ENCODE measurements around the gene ALG3. TPM values are rescaled to one million over a fixed set of nuclear protein-coding genes. Genes with fewer than 3 reads are reported as not detected.

Gene ALG3
- total and polyA plus RNA-seq, 2 donors (not counting 3 experiments of a cell fraction or from before 2014, with no cell fraction given) = 42.9 to 99.9 TPM

DNA sequence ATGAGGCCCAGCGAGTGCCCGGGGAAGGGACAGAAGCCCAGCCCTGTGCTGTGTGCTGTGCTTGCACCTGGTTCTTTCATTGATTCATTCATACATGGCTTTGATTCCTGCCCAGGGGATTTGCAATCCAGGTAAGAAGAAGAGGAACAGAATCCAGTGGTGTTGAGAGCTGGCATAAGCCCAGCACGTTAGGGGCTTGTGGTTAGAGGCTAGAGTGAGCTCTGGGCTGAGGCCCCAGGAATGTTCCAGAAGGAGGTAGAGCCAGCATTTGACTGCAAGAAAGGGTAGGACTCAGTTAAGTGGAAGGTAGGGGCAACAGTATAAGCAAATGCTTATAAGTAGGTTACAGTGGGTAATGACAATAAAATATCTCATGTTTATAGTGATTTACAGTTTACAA, 17.1 kb downstream of the ALG3 start:
- ChIA-PET POLR2A (interaction anchor here (0.6 kb wide), 1 partner anchor 27 kb away, joined by 4 read pairs; no protein-coding TSS in a partner anchor), CTCF (no interaction called here)

More for the DNA sequence above, 17.1 kb downstream of the ALG3 start:
- peaks cover 4% of the 10 kb centered on the region for H3K4me1 ChIP-seq (ENCODE audit: control insufficient read depth, extremely low read depth, insufficient read depth, low read length)
- no TSS peak for BruUV-seq (replicated peaks)
- no peak overlapping the region for H2AFZ ChIP-seq (ENCODE audit: low read depth, low read length)
- H3K9me1 ChIP-seq (replicated peaks; ENCODE audit: control insufficient read depth, extremely low read depth, insufficient read depth, low read length) = no peaks in the 10 kb centered on the region
- dilution Hi-C loops (cut with MboI; ENCODE audit: extremely low pct_ligation_motif_present, low sequenced_read_pairs) (no loop called here), intact Hi-C loops (cut with micrococcal nuclease) (no loop called here)
- FAIRE-seq (no peak), DNase-seq (ENCODE audit: low read depth, low spot score) (no peak)
- H3K4me3 ChIP-seq (replicated peaks in 1 of 3; ENCODE audit: insufficient read depth in 1 of 3, low read depth in 1 of 3, low read length in 3 of 3) = no peak overlapping the region
- no peaks in the 10 kb centered on the region for H3K9me3 ChIP-seq (replicated peaks; ENCODE audit: control insufficient read depth, insufficient read depth, low read length)
- H3K9ac ChIP-seq (replicated peaks; ENCODE audit: extremely low read depth, insufficient read depth, low read length) = no peak overlapping the region
- H3K79me2 ChIP-seq (ENCODE audit: control insufficient read depth, insufficient read depth, low read length) = no peaks in the 10 kb centered on the region
- no peak overlapping the region for H3K27ac ChIP-seq (ENCODE audit: insufficient read depth, low read depth, low read length)
- H3K4me2 ChIP-seq (ENCODE audit: insufficient read depth, low read length) = no peak overlapping the region
- H3K27me3 ChIP-seq (ENCODE audit: control insufficient read depth in 2 of 2, insufficient read depth in 2 of 2, low read length in 2 of 2) = peaks cover 38 to 48% of the 10 kb centered on the region in 2 experiments
- no peaks in the 10 kb centered on the region for H3K36me3 ChIP-seq (ENCODE audit: control insufficient read depth in 2 of 2, extremely low read depth in 1 of 2, insufficient read depth in 2 of 2, low read length in 2 of 2)
- no peaks in the 10 kb centered on the region for H4K20me1 ChIP-seq (replicated peaks; ENCODE audit: control insufficient read depth, extremely low read depth, insufficient read depth, low read length)
- no peak for TF ChIP-seq JUN (IDR thresholded peaks at IDR 0.05; ENCODE audit: borderline replicate concordance, insufficient read depth, insufficient read length, low read depth)
- TF ChIP-seq EZH2 (IDR thresholded peaks at IDR 0.05; ENCODE audit: borderline replicate concordance, low read depth, low read length, severe bottlenecking) = no peak
- TF ChIP-seq, protein P1, sequence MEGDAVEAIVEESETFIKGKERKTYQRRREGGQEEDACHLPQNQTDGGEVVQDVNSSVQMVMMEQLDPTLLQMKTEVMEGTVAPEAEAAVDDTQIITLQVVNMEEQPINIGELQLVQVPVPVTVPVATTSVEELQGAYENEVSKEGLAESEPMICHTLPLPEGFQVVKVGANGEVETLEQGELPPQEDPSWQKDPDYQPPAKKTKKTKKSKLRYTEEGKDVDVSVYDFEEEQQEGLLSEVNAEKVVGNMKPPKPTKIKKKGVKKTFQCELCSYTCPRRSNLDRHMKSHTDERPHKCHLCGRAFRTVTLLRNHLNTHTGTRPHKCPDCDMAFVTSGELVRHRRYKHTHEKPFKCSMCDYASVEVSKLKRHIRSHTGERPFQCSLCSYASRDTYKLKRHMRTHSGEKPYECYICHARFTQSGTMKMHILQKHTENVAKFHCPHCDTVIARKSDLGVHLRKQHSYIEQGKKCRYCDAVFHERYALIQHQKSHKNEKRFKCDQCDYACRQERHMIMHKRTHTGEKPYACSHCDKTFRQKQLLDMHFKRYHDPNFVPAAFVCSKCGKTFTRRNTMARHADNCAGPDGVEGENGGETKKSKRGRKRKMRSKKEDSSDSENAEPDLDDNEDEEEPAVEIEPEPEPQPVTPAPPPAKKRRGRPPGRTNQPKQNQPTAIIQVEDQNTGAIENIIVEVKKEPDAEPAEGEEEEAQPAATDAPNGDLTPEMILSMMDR (IDR thresholded peaks at IDR 0.05; ENCODE audit: extremely low read depth in 1 of 2, insufficient read depth in 1 of 2, low read depth in 1 of 2, low read length in 2 of 2) = no peak
- no peak for TF ChIP-seq POLR2A (IDR thresholded peaks at IDR 0.05; ENCODE audit: low read depth, low read length)
- TF ChIP-seq POLR2AphosphoS5 (IDR thresholded peaks at IDR 0.05; ENCODE audit: insufficient read depth, low read depth, low read length) = no peak
- TF ChIP-seq GATA2 (IDR thresholded peaks at IDR 0.05; ENCODE audit: insufficient read depth, insufficient read length, low read depth, low read length) = no peak
- TF ChIP-seq, protein P2, sequence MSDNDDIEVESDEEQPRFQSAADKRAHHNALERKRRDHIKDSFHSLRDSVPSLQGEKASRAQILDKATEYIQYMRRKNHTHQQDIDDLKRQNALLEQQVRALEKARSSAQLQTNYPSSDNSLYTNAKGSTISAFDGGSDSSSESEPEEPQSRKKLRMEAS (IDR thresholded peaks at IDR 0.05; ENCODE audit: insufficient read depth, insufficient read length) = no peak
- no peak for TF ChIP-seq FOS (IDR thresholded peaks at IDR 0.05; ENCODE audit: borderline replicate concordance, insufficient read depth, low read length)
- no peak for TF ChIP-seq MYC (IDR thresholded peaks at IDR 0.05; ENCODE audit: low read depth, low read length)

Measured in endothelial cell of umbilical vein (primary cell).